GM12892 (cell line): ENCODE data around the gene ATP11A.

Source experiments
- POLR2A ChIP-seq: IDR thresholded peaks from 2 replicates; pipeline ENCODE4 v1.6.1; 2011; ENCODE audit warnings: low read depth, low read length, control low read depth
- POLR2AphosphoS5 ChIP-seq: IDR thresholded peaks from 2 replicates; pipeline ENCODE4 v1.6.1; 2011; ENCODE audit warnings: low read depth, low read length, control low read depth

- TF ChIP-seq POLR2A (no peak), POLR2AphosphoS5 (no peak)
Observed at GRCh38 chr13:112838842-112839117, 148.9 kb downstream of the ATP11A start.
